ENCODE data around the gene ATP1A2.

ATP1A2 gene

GRCh38 chr1:160130486-160130885 lies 14.9 kb downstream of the ATP1A2 start:
- ChIA-PET CTCF (interaction anchor here (0.6 kb wide), 2 partner anchors 21 to 108 kb away, joined by 3 to 4 read pairs; no protein-coding TSS in a partner anchor), POLR2A (ENCODE audit: low non-redundant PET) (no interaction called here)
- TF ChIP-seq CTCF (conservative IDR thresholded peaks at IDR 0.05; ENCODE audit: low read depth) = no peak
- H3K27ac ChIP-seq = no peak overlapping the region
- DNase-seq (ENCODE audit: low spot score) = no peak

- POLR2A ChIA-PET (ENCODE audit: low non-redundant PET) = no interaction called here
- no peak overlapping the region for H3K27ac ChIP-seq
- CTCF ChIA-PET = interaction anchor here (0.6 kb wide), 1 partner anchor 22 kb away, joined by 3 read pairs; no protein-coding TSS in a partner anchor
Measured at GRCh38 chr1:160130939-160131338, 15.4 kb downstream of the ATP1A2 start.

GRCh38 chr1:160131803-160132565 lies 16.4 kb downstream of the ATP1A2 start:
- H3K27ac ChIP-seq = no peak overlapping the region
- no peak for TF ChIP-seq CTCF (conservative IDR thresholded peaks at IDR 0.05; ENCODE audit: low read depth)
- ChIA-PET POLR2A (ENCODE audit: low non-redundant PET) (no interaction called here), CTCF (interaction anchor here (0.5 to 0.7 kb wide), 2 partner anchors 20 to 436 kb away, joined by 3 read pairs; no protein-coding TSS in a partner anchor)
- no peak for DNase-seq (ENCODE audit: low spot score)

More at GRCh38 chr1:160130939-160131338, 15.4 kb downstream of the ATP1A2 start:
- no peak for DNase-seq (ENCODE audit: low spot score)
- no peak for TF ChIP-seq CTCF (conservative IDR thresholded peaks at IDR 0.05; ENCODE audit: low read depth)

- TF ChIP-seq CTCF (conservative IDR thresholded peaks at IDR 0.05; ENCODE audit: low read depth) = no peak
- DNase-seq (ENCODE audit: low spot score) = no peak
- CTCF ChIA-PET = interaction anchor here (0.5 kb wide), 1 partner anchor 100 kb away, joined by 3 read pairs; no protein-coding TSS in a partner anchor
- POLR2A ChIA-PET (ENCODE audit: low non-redundant PET) = no interaction called here
- no peak overlapping the region for H3K27ac ChIP-seq
Measured at GRCh38 chr1:160133990-160134770, 18.6 kb downstream of the ATP1A2 start.

GRCh38 chr1:160134791-160135572 lies 19.4 kb downstream of the ATP1A2 start:
- no peak for TF ChIP-seq CTCF (conservative IDR thresholded peaks at IDR 0.05; ENCODE audit: low read depth)
- POLR2A ChIA-PET (ENCODE audit: low non-redundant PET) = no interaction called here
- no peak overlapping the region for H3K27ac ChIP-seq
- CTCF ChIA-PET = interaction anchor here (0.5 kb wide), 1 partner anchor 99 kb away, joined by 3 read pairs; no protein-coding TSS in a partner anchor
- DNase-seq (ENCODE audit: low spot score) = no peak

Measured in RWPE1 (cell line).